Left ventricle myocardium inferior (tissue), 1 donor: Measurements from ENCODE around the gene MAP3K7CL. TPM values are rescaled to one million over a fixed set of nuclear protein-coding genes. Genes with fewer than 3 reads are reported as not detected.

Source experiments
- DNase-seq: peaks from one replicate; pipeline ENCODE4 v3.0.0-alpha.2; 2020
- H3K27ac ChIP-seq: fragments of 200-600 bp; replicated peaks from 2 replicates; pipeline ENCODE4 v1.8.0; 2021
- H3K27me3 ChIP-seq: fragments of 200-600 bp; 2 replicates; pipeline ENCODE4 v1.8.0; 2021; ENCODE audit warnings: low read depth
- H3K36me3 ChIP-seq: fragments of 200-600 bp; 2 replicates; pipeline ENCODE4 v1.8.0; 2021
- H3K4me1 ChIP-seq: fragments of 200-600 bp; 2 replicates; pipeline ENCODE4 v1.8.0; 2021
- H3K4me3 ChIP-seq: fragments of 200-600 bp; 2 replicates; pipeline ENCODE4 v1.8.0; 2021; ENCODE audit warnings: mild to moderate bottlenecking, moderate library complexity
- H3K9me3 ChIP-seq: fragments of 200-600 bp; replicated peaks from 2 replicates; pipeline ENCODE4 v1.8.0; 2021
- CTCF ChIP-seq: fragments of 200-600 bp; IDR thresholded peaks from 2 replicates; pipeline ENCODE4 v1.8.0; 2021; ENCODE audit warnings: antibody characterized with exemption, mild to moderate bottlenecking, borderline replicate concordance
- intact Hi-C: fragments of 100-400 bp; cut with micrococcal nuclease; formaldehyde crosslinking; loops from one replicate; pipeline ENCODE4 v1.11.0; 2022
- total RNA-seq: library from RNA; stranded (reverse); fragmentation: NEBNext Ultra II Directional; extraction: Animal tissue kit (Norgen Biotek cat#: 25700); gene quantifications from one replicate; pipeline ENCODE4 v1.2.1, GENCODE V29; 2021
- donor health status: DM: no; HTN: yes; CAD: no; lungs with severe emphysema.

Gene MAP3K7CL
- total RNA-seq, 1 donor from 2014 or later = 2.1 TPM

- intact Hi-C loops = no loop called here
- Histone ChIP-seq H3K4me3 (no peak overlapping the region), H3K4me1 (peaks cover 8% of the 10 kb centered on the region), H3K9me3 (peaks cover 11% of the 10 kb centered on the region), H3K27me3 (no peaks in the 10 kb centered on the region), H3K36me3 (no peaks in the 10 kb centered on the region), H3K27ac (no peak overlapping the region)
- TF ChIP-seq CTCF = no peak
- DNase-seq = no peak
These were observed 76.0 kb downstream of the MAP3K7CL start for GRCh38 chr21:29206445-29206844.

- Histone ChIP-seq H3K4me1 (peaks cover 8% of the 10 kb centered on the region), H3K4me3 (no peak overlapping the region), H3K36me3 (no peaks in the 10 kb centered on the region), H3K27ac (no peak overlapping the region), H3K9me3 (peaks cover 3% of the 10 kb centered on the region), H3K27me3 (no peaks in the 10 kb centered on the region)
- TF ChIP-seq CTCF = no peak
- DNase-seq = no peak
- intact Hi-C loops = no loop called here
These were observed 76.8 kb downstream of the MAP3K7CL start for GRCh38 chr21:29207201-29207600.

GRCh38 chr21:29208044-29208681, 77.7 kb downstream of the MAP3K7CL start:
- H3K36me3 ChIP-seq = no peaks in the 10 kb centered on the region
- no peaks in the 10 kb centered on the region for H3K9me3 ChIP-seq
- peak overlapping the region; percentile 53 for H3K27ac ChIP-seq
- H3K4me3 ChIP-seq = peak overlapping the region; percentile 16
- H3K4me1 ChIP-seq = peaks cover 8% of the 10 kb centered on the region
- intact Hi-C loops = no loop called here
- no peak for TF ChIP-seq CTCF
- H3K27me3 ChIP-seq = no peaks in the 10 kb centered on the region
- no peak for DNase-seq

GRCh38 chr21:29208682-29209059, 78.2 kb downstream of the MAP3K7CL start:
- intact Hi-C loops = no loop called here
- TF ChIP-seq CTCF = no peak
- Histone ChIP-seq H3K27ac (peak overlapping the region; percentile 53), H3K27me3 (no peaks in the 10 kb centered on the region), H3K4me3 (peak overlapping the region; percentile 16), H3K9me3 (no peaks in the 10 kb centered on the region), H3K4me1 (peaks cover 8% of the 10 kb centered on the region), H3K36me3 (no peaks in the 10 kb centered on the region)
- DNase-seq = no peak

- no peak for DNase-seq
- no peaks in the 10 kb centered on the region for H3K36me3 ChIP-seq
- no peak for TF ChIP-seq CTCF
- H3K27me3 ChIP-seq = no peaks in the 10 kb centered on the region
- no peak overlapping the region for H3K4me3 ChIP-seq
- no peak overlapping the region for H3K27ac ChIP-seq
- no peaks in the 10 kb centered on the region for H3K9me3 ChIP-seq
- H3K4me1 ChIP-seq = peaks cover 8% of the 10 kb centered on the region
- intact Hi-C loops = no loop called here
These were observed 79.3 kb downstream of the MAP3K7CL start for GRCh38 chr21:29209696-29210095.
